ENCODE measurements around the gene ADSS1. TPM values are rescaled to one million over a fixed set of nuclear protein-coding genes. Genes with fewer than 3 reads are reported as not detected.

Gene ADSS1
- total RNA-seq, 1 donor from 2014 or later, result 10.3 TPM

DNA sequence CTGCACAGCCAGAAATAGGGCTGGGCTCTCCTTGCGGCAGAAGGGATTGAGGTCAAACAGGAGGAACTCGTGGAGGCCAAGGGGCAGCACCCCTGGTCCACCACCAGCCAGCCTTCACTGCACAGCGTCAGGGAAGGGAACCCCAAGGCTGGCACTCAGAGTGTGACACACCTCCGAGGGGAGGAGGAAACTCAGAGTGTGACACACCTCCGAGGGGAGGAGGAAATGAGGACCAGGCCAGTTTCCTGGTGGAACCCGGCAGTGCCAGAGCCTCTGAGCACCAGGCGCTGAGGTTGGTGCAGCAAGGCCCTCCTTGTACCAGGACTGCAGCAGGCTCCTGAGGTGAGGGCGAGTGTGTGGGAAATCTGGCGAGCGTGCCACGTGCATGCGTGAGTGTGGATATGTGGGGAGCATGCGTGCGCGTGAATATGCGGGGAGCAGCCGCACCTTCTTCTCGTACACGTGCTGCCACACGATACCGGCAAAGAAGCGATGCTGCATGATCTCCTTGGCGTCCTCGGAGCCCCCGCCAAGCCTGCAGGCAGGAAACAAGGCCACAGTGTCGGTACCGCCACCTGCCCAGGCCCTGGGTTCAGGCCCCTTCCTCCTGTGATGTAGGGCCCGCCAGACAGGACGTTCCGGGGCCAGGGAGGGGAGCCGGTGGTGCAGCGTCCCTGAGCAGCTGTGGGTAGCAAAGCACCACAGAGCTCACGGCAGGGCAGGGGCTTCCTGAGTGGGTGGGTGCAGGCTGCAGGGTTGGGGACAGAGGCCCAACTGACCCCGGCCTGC, 48.1 kb downstream of the ADSS1 start:
- DNase-seq (ENCODE audit: extremely low spot score in 2 of 2), result no peak
- H3K9me3 ChIP-seq, result no peaks in the 10 kb centered on the region
- H3K36me3 ChIP-seq, result peaks cover 0 to 18% of the 10 kb centered on the region in 2 donors
- H3K4me3 ChIP-seq, result no peak overlapping the region
- peaks cover 23% of the 10 kb centered on the region for H3K4me1 ChIP-seq
- TF ChIP-seq POLR2AphosphoS5 (IDR thresholded peaks at IDR 0.05; ENCODE audit: insufficient read depth in 1 of 2, low read depth in 1 of 2) (peak in 1 of 2 donors; percentile 12), POLR2A (IDR thresholded peaks at IDR 0.05) (no peak)
- TF ChIP-seq, protein P1, sequence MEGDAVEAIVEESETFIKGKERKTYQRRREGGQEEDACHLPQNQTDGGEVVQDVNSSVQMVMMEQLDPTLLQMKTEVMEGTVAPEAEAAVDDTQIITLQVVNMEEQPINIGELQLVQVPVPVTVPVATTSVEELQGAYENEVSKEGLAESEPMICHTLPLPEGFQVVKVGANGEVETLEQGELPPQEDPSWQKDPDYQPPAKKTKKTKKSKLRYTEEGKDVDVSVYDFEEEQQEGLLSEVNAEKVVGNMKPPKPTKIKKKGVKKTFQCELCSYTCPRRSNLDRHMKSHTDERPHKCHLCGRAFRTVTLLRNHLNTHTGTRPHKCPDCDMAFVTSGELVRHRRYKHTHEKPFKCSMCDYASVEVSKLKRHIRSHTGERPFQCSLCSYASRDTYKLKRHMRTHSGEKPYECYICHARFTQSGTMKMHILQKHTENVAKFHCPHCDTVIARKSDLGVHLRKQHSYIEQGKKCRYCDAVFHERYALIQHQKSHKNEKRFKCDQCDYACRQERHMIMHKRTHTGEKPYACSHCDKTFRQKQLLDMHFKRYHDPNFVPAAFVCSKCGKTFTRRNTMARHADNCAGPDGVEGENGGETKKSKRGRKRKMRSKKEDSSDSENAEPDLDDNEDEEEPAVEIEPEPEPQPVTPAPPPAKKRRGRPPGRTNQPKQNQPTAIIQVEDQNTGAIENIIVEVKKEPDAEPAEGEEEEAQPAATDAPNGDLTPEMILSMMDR (IDR thresholded peaks at IDR 0.05), result no peak
- intact Hi-C loops (cut with DNase I), result no loop called here
- no peaks in the 10 kb centered on the region for H3K27me3 ChIP-seq
- no peak overlapping the region for H3K27ac ChIP-seq

DNA sequence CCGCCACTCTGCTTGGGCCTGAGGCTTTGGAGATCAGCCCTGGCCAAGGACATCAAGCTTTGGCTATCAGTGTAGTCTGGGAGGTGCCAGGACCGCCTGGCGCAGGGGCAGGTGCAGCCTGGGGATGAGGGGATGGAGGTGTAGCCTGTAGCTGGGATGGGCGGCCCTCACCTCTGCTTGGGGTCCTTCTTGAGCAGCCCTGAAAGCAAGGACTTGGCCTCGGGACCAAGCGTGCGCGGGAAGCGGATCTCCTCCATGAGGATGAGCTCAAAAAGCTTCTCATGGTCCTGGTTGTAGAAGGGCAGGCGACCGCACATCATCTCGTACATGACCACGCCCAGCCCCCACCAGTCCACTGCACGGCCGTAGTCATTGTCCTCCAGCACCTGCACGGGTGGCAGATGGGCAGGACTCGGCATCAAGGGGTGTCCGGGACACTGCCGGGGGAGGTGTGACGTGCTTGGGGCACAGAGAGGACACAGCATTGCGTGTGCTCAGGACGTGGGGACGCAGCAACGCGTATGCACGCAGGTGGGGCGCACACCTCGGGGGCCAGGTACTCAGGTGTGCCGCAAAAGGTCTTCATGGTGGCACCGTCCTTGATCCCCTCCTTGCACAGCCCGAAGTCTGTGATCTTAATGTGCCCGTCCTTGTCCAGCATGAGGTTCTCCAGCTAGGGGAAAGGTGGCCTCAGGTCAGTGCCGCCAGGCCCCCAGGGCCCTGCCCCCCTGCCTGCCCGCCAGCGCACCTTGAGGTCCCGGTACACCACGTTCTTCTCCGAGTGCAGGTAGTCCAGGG, 48.9 kb downstream of the ADSS1 start:
- no peak overlapping the region for H3K27ac ChIP-seq
- H3K4me1 ChIP-seq, result peaks cover 23% of the 10 kb centered on the region
- H3K9me3 ChIP-seq, result no peaks in the 10 kb centered on the region
- intact Hi-C loops (cut with DNase I), result no loop called here
- H3K4me3 ChIP-seq, result no peak overlapping the region
- TF ChIP-seq POLR2A (IDR thresholded peaks at IDR 0.05), result no peak
- no peak for TF ChIP-seq POLR2AphosphoS5 (IDR thresholded peaks at IDR 0.05; ENCODE audit: insufficient read depth in 1 of 2, low read depth in 1 of 2)
- TF ChIP-seq, protein P1 (IDR thresholded peaks at IDR 0.05), result no peak
- no peak for DNase-seq (ENCODE audit: extremely low spot score in 2 of 2)
- peaks cover 0 to 18% of the 10 kb centered on the region in 2 donors for H3K36me3 ChIP-seq
- no peaks in the 10 kb centered on the region for H3K27me3 ChIP-seq

DNA sequence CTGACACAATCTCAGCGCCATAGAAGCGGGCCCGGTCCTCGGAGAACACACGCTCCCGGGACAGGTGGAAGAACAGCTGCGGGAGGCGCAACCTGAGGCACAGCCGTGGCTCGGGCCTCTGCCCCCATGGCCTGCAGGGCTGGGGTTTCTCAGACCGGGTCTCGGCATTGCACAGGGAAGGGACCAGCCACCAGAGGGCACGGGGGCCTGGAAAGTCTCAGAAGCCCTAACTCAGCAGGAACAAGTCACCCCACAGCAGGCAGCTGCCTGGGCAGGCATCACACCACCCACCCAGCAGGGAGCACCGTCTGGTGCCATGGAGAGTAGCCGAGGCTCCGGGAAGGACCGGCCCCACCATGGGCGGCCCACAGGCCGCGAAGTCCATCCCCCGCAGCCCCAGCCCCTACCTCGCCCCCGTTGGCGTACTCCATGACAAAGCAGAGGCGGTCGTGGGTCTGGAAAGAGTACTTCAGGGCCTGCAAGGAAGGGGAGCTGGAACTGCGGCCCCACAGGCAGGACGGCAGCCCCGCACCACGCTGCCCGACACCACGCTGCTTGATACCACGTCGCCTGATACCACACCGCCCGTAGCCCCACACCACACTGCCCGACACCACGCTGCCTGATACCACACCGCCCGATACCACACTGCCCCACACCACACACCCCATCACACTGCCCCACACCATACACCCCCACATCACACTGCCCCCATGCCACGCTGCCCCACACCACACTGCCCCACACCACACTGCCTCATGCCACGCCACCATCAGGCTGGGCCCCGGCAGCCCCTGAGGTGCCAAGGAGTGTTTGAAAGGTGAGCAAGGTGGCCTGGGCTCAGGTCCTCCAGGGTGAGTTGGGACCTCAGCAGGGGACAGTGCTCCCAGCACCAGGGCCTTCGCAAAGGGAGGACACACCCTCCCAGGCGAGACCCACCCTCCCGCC, 49.8 kb downstream of the ADSS1 start:
- TF ChIP-seq POLR2A (IDR thresholded peaks at IDR 0.05), result no peak
- TF ChIP-seq, protein P1 (IDR thresholded peaks at IDR 0.05), result no peak
- no peak for TF ChIP-seq POLR2AphosphoS5 (IDR thresholded peaks at IDR 0.05; ENCODE audit: insufficient read depth in 1 of 2, low read depth in 1 of 2)
- Histone ChIP-seq H3K4me3 (no peak overlapping the region), H3K4me1 (peaks cover 16% of the 10 kb centered on the region), H3K36me3 (peaks cover 0 to 18% of the 10 kb centered on the region in 2 donors), H3K27me3 (no peaks in the 10 kb centered on the region), H3K9me3 (no peaks in the 10 kb centered on the region), H3K27ac (no peak overlapping the region)
- intact Hi-C loops (cut with DNase I), result no loop called here
- DNase-seq (ENCODE audit: extremely low spot score in 2 of 2), result no peak

DNA sequence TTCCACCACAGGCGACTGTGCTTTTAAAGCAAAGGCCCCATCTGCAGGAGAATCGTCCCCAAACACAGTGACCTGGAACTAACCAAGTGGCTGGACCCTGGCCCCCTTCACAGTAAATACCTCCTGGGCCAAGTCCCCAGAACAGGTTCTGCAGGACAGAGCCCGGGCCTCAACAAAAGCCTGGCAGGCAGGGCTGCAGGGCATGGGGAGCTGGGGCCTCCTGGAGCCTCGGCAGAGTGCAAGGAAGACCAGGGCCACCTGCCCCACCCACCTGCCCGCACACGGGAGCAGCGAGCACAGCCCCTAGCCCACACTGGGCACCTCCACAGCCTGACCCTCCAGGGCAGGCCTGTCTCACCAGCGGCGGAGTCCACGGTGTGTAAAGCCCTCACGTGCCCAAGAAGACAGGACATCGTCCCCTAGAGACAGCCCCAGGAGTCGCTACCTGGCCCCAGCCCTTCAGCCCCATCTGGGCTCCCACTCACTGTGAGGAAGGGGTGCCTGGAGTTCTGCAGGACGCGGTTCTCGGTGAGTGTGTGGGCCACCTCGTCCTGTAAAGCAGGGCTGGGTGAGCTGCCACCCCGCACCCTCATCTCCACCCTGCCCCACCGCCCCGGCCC, 50.5 kb downstream of the ADSS1 start:
- H3K4me3 ChIP-seq, result no peak overlapping the region
- H3K36me3 ChIP-seq, result peaks cover 0 to 18% of the 10 kb centered on the region in 2 donors
- H3K27ac ChIP-seq, result no peak overlapping the region
- DNase-seq (ENCODE audit: extremely low spot score in 2 of 2), result no peak
- H3K27me3 ChIP-seq, result no peaks in the 10 kb centered on the region
- intact Hi-C loops (cut with DNase I), result no loop called here
- peaks cover 12% of the 10 kb centered on the region for H3K4me1 ChIP-seq
- H3K9me3 ChIP-seq, result no peaks in the 10 kb centered on the region
- no peak for TF ChIP-seq POLR2A (IDR thresholded peaks at IDR 0.05)
- no peak for TF ChIP-seq POLR2AphosphoS5 (IDR thresholded peaks at IDR 0.05; ENCODE audit: insufficient read depth in 1 of 2, low read depth in 1 of 2)
- TF ChIP-seq, protein P1 (IDR thresholded peaks at IDR 0.05), result no peak

Data from vagina (tissue), 2 donors.